ENCODE measurements around the gene SERPINE1. TPM values are rescaled to one million over a fixed set of nuclear protein-coding genes. Genes with fewer than 3 reads are reported as not detected.
"Not testable (repeated sequence)": the region's sequence is repeated elsewhere in the genome, so short reads cannot be mapped to it uniquely, and the experiment has no call there.

Gene SERPINE1
- total RNA-seq, 1 donor from 2014 or later = under 0.01 TPM

- no peak for FAIRE-seq
- no peak for DNase-seq (ENCODE audit: low spot score in 2 of 2)
Observed at GRCh38 chr7:101100858-101101847, 25.8 kb upstream of the SERPINE1 start.

GRCh38 chr7:101102026-101102425, 24.9 kb upstream of the SERPINE1 start:
- FAIRE-seq = no peak

GRCh38 chr7:101103701-101104100, 23.2 kb upstream of the SERPINE1 start:
- not testable (repeated sequence) for DNase-seq (ENCODE audit: low spot score in 2 of 2); FAIRE-seq

More at GRCh38 chr7:101102026-101102425, 24.9 kb upstream of the SERPINE1 start:
- no peak for DNase-seq (ENCODE audit: low spot score in 2 of 2)

- DNase-seq (ENCODE audit: low spot score in 2 of 2) (peak in 1 of 2 donors; percentile 56), FAIRE-seq (no peak)
Observed at GRCh38 chr7:101104193-101104713, 22.7 kb upstream of the SERPINE1 start.

- no peak for FAIRE-seq
Observed at GRCh38 chr7:101104799-101105198, 22.1 kb upstream of the SERPINE1 start.

GRCh38 chr7:101105248-101105647, 21.7 kb upstream of the SERPINE1 start:
- FAIRE-seq; DNase-seq (ENCODE audit: low spot score in 2 of 2): not testable (repeated sequence)

More at GRCh38 chr7:101104799-101105198, 22.1 kb upstream of the SERPINE1 start:
- DNase-seq (ENCODE audit: low spot score in 2 of 2) = no peak

- DNase-seq (ENCODE audit: low spot score in 2 of 2) (no peak), FAIRE-seq (no peak)
Observed at GRCh38 chr7:101106386-101106785, 20.5 kb upstream of the SERPINE1 start.

- FAIRE-seq = no peak
- DNase-seq (ENCODE audit: low spot score in 2 of 2) = no peak
Observed at GRCh38 chr7:101108330-101108857, 18.5 kb upstream of the SERPINE1 start.

- no peak for DNase-seq (ENCODE audit: low spot score in 2 of 2)
- no peak for FAIRE-seq
Observed at GRCh38 chr7:101108961-101109360, 17.9 kb upstream of the SERPINE1 start.

- no peak for FAIRE-seq
- no peak for DNase-seq (ENCODE audit: low spot score in 2 of 2)
Observed at GRCh38 chr7:101109368-101109767, 17.5 kb upstream of the SERPINE1 start.

GRCh38 chr7:101111261-101111660, 15.6 kb upstream of the SERPINE1 start:
- FAIRE-seq (no peak), DNase-seq (ENCODE audit: low spot score in 2 of 2) (no peak)

- DNase-seq (ENCODE audit: low spot score in 2 of 2) = no peak
- no peak for FAIRE-seq
Observed at GRCh38 chr7:101112233-101112632, 14.7 kb upstream of the SERPINE1 start.

GRCh38 chr7:101113140-101113539, 13.8 kb upstream of the SERPINE1 start:
- DNase-seq (ENCODE audit: low spot score in 2 of 2); FAIRE-seq: not testable (repeated sequence)

- DNase-seq (ENCODE audit: low spot score in 2 of 2) (no peak), FAIRE-seq (no peak)
Observed at GRCh38 chr7:101113836-101114235, 13.1 kb upstream of the SERPINE1 start.

GRCh38 chr7:101114492-101114891, 12.4 kb upstream of the SERPINE1 start:
- no peak for DNase-seq (ENCODE audit: low spot score in 2 of 2)
- no peak for FAIRE-seq

- DNase-seq (ENCODE audit: low spot score in 2 of 2) (no peak), FAIRE-seq (no peak)
Observed at GRCh38 chr7:101115215-101115614, 11.7 kb upstream of the SERPINE1 start.

GRCh38 chr7:101116898-101117297, 10.0 kb upstream of the SERPINE1 start:
- no peak for DNase-seq (ENCODE audit: low spot score in 2 of 2)
- FAIRE-seq = no peak

GRCh38 chr7:101118856-101119255, 8.0 kb upstream of the SERPINE1 start:
- DNase-seq (ENCODE audit: low spot score in 2 of 2) = no peak
- no peak for FAIRE-seq

GRCh38 chr7:101119876-101120275, 7.0 kb upstream of the SERPINE1 start:
- DNase-seq (ENCODE audit: low spot score in 2 of 2) = no peak
- no peak for FAIRE-seq

- no peak for DNase-seq (ENCODE audit: low spot score in 2 of 2)
- FAIRE-seq = no peak
Observed at GRCh38 chr7:101120315-101120714, 6.6 kb upstream of the SERPINE1 start.

- not testable (repeated sequence) for FAIRE-seq; DNase-seq (ENCODE audit: low spot score in 2 of 2)
Observed at GRCh38 chr7:101121631-101121990, 5.3 kb upstream of the SERPINE1 start.
